Endodermal cell (in vitro differentiated cells): ENCODE measurements around the gene ERC1. TPM values are rescaled to one million over a fixed set of nuclear protein-coding genes. Genes with fewer than 3 reads are reported as not detected.
A peak's percentile ranks its signal among the peaks of the same experiment; 100 is the strongest.
"Not testable (repeated sequence)": the region's sequence is repeated elsewhere in the genome, so short reads cannot be mapped to it uniquely, and the experiment has no call there.

ENCODE experiments used
- DNase-seq: peaks from one replicate; pipeline ENCODE4 v3.0.0-alpha.2; 2017
- H3K27ac ChIP-seq: 2 replicates; pipeline ENCODE4 v1.5.1; 2013; ENCODE audit warnings: mild to moderate bottlenecking, low read depth, low read length, moderate library complexity
- H3K27me3 ChIP-seq: 2 replicates; pipeline ENCODE4 v1.6.1; 2013; ENCODE audit warnings: mild to moderate bottlenecking, low read length, moderate library complexity; ENCODE audit not compliant: insufficient read depth, control insufficient read depth, poor library complexity, severe bottlenecking
- H3K36me3 ChIP-seq: 2 replicates; pipeline ENCODE4 v1.7.0; 2013; ENCODE audit warnings: mild to moderate bottlenecking, low read length, moderate library complexity; ENCODE audit not compliant: control insufficient read depth, insufficient read depth
- H3K4me1 ChIP-seq: one replicate; pipeline ENCODE4 v1.7.0; 2013; ENCODE audit warnings: low read length; ENCODE audit not compliant: control insufficient read depth, insufficient read depth
- H3K4me3 ChIP-seq: 2 replicates; pipeline ENCODE4 v1.5.1; 2013; ENCODE audit warnings: mild to moderate bottlenecking, low read length, moderate library complexity
- H3K9ac ChIP-seq: 2 replicates; pipeline ENCODE4 v1.6.1; 2013; ENCODE audit warnings: mild to moderate bottlenecking, low read length, moderate library complexity; ENCODE audit not compliant: poor library complexity, severe bottlenecking; ENCODE audit errors: extremely low read depth
- H3K9me3 ChIP-seq: 2 replicates; pipeline ENCODE4 v1.6.1; 2013; ENCODE audit warnings: mild to moderate bottlenecking, low read length, moderate library complexity; ENCODE audit not compliant: control insufficient read depth
- H3K27ac Mint-ChIP-seq: 2 replicates; pipeline ENCODE4 v1.8.0; 2020; ENCODE audit warnings: mixed read lengths
- H3K27me3 Mint-ChIP-seq: 2 replicates; pipeline ENCODE4 v1.8.0; 2021; ENCODE audit warnings: mild to moderate bottlenecking, mixed read lengths; ENCODE audit not compliant: insufficient read depth
- H3K36me3 Mint-ChIP-seq: 2 replicates; pipeline ENCODE4 v1.8.0; 2020; ENCODE audit warnings: low read depth, mixed read lengths
- H3K4me1 Mint-ChIP-seq: 2 replicates; pipeline ENCODE4 v1.8.0; 2020; ENCODE audit warnings: mixed read lengths
- H3K4me3 Mint-ChIP-seq: 2 replicates; pipeline ENCODE4 v1.8.0; 2020; ENCODE audit warnings: mild to moderate bottlenecking, moderate library complexity, mixed read lengths
- H3K9me3 Mint-ChIP-seq: 2 replicates; pipeline ENCODE4 v1.8.0; 2020; ENCODE audit warnings: mild to moderate bottlenecking, mixed read lengths
- CTCF ChIP-seq: fragments of 200-600 bp; sonication (generic); conservative IDR thresholded peaks from 2 replicates; pipeline ENCODE4 v1.5.0; 2021; ENCODE audit warnings: antibody characterized with exemption, mild to moderate bottlenecking
- WGBS, 2 experiments: methylation state at CpG; one replicate each; pipeline versions ENCODE4 v1.1.5 to v1.1.7; 2013; ENCODE audit warnings: missing lambda C conversion rate in 2 of 2, mixed read lengths in 1 of 2; ENCODE audit not compliant: insufficient coverage in 1 of 2, insufficient read length in 1 of 2; 5-methylcytosine and 5-hydroxymethylcytosine counted together
- total RNA-seq, 2 donors: library from RNA; stranded (reverse); fragmentation: NEBNext Ultra II Directional in 1 of 2; extraction: Animal tissue kit (Norgen Biotek cat#: 25700) in 1 of 2; gene quantifications; 2 replicates in 1 of 2; 3 replicates in 1 of 2; pipeline ENCODE4 v1.2.1, GENCODE V29; 2021

Gene ERC1
- total RNA-seq, 2 donors from 2014 or later = 60.6 to 159 TPM

- H3K27me3 Mint-ChIP-seq = no peaks in the 10 kb centered on the region
- peaks cover 15% of the 10 kb centered on the region for H3K36me3 Mint-ChIP-seq
- Histone ChIP-seq H3K9ac (no peak overlapping the region), H3K27me3 (no peaks in the 10 kb centered on the region), H3K9me3 (no peaks in the 10 kb centered on the region), H3K4me3 (no peak overlapping the region), H3K36me3 (peaks cover 6% of the 10 kb centered on the region), H3K4me1 (no peaks in the 10 kb centered on the region), H3K27ac (no peak overlapping the region)
- H3K4me3 Mint-ChIP-seq = no peak overlapping the region
- DNase-seq = peak; percentile 42
- 94 to 97% methylated on average over 3 to 5 of the region's 6 CpGs for WGBS, 2 experiments
- H3K4me1 Mint-ChIP-seq = peaks cover 4% of the 10 kb centered on the region
- no peak overlapping the region for H3K27ac Mint-ChIP-seq
- H3K9me3 Mint-ChIP-seq = no peaks in the 10 kb centered on the region
- TF ChIP-seq CTCF = no peak
These were observed 7.2 kb downstream of the ERC1 start for GRCh38 chr12:998020-998874.

- H3K4me3 Mint-ChIP-seq, H3K9me3 ChIP-seq, H3K9me3 Mint-ChIP-seq, DNase-seq, H3K27me3 ChIP-seq, H3K4me1 ChIP-seq, H3K9ac ChIP-seq, H3K36me3 ChIP-seq, H3K27ac ChIP-seq, H3K27ac Mint-ChIP-seq, H3K4me3 ChIP-seq, H3K27me3 Mint-ChIP-seq: not testable (repeated sequence)
- WGBS, 2 experiments = 88 to 95% methylated on average over 5 to 7 of the region's 7 CpGs
- peaks cover 15% of the 10 kb centered on the region for H3K36me3 Mint-ChIP-seq
- peaks cover 12% of the 10 kb centered on the region for H3K4me1 Mint-ChIP-seq
These were observed 8.7 kb downstream of the ERC1 start for GRCh38 chr12:999736-1000135.

- Mint-ChIP-seq H3K27me3 (no peaks in the 10 kb centered on the region), H3K36me3 (peaks cover 17% of the 10 kb centered on the region), H3K9me3 (no peaks in the 10 kb centered on the region), H3K4me1 (peaks cover 12% of the 10 kb centered on the region), H3K4me3 (no peak overlapping the region), H3K27ac (no peak overlapping the region)
- Histone ChIP-seq H3K27ac (no peak overlapping the region), H3K9me3 (no peaks in the 10 kb centered on the region), H3K27me3 (no peaks in the 10 kb centered on the region), H3K4me1 (peaks cover 5% of the 10 kb centered on the region), H3K9ac (no peak overlapping the region), H3K4me3 (no peak overlapping the region), H3K36me3 (peaks cover 6% of the 10 kb centered on the region)
- 98% methylated on average over 2 of the region's 3 CpGs; no CpG with 5 or more reads in 1 of the 2 experiments for WGBS, 2 experiments
- TF ChIP-seq CTCF = no peak
- DNase-seq = no peak
These were observed 10.5 kb downstream of the ERC1 start for GRCh38 chr12:1001507-1001906.
